CD4-positive, alpha-beta T cell treated with Interleukin-2 at 100 ng/mL for 4 hours (primary cell): ENCODE measurements around the gene ACTA1.
"Not testable (repeated sequence)": the region's sequence is repeated elsewhere in the genome, so short reads cannot be mapped to it uniquely, and the experiment has no call there.

Experiments used
- DNase-seq: peaks from one replicate; pipeline ENCODE4 v3.0.0-alpha.2; 2020; ENCODE audit warnings: low spot score

Gene ACTA1

GRCh38 chr1:229440851-229441537 is 7.1 kb upstream of the ACTA1 start:
- no peak for DNase-seq

- DNase-seq = no peak
Observed at GRCh38 chr1:229438021-229438420, 4.1 kb upstream of the ACTA1 start.

GRCh38 chr1:229437443-229437842 is 3.5 kb upstream of the ACTA1 start:
- no peak for DNase-seq

GRCh38 chr1:229436201-229436600 is 2.3 kb upstream of the ACTA1 start:
- DNase-seq = no peak

GRCh38 chr1:229434641-229435051 is 752 bp upstream of the ACTA1 start:
- DNase-seq = no peak

GRCh38 chr1:229433364-229434004 is 410 bp downstream of the ACTA1 start:
- DNase-seq = no peak

GRCh38 chr1:229432905-229433304 is 989 bp downstream of the ACTA1 start:
- no peak for DNase-seq

GRCh38 chr1:229432116-229432461 is 1.8 kb downstream of the ACTA1 start:
- DNase-seq = no peak

GRCh38 chr1:229431284-229432115 is 2.4 kb downstream of the ACTA1 start:
- no peak for DNase-seq

- peak; percentile 16 for DNase-seq
Observed at GRCh38 chr1:229430761-229431283, 3.1 kb downstream of the ACTA1 start.

GRCh38 chr1:229428256-229428655 is 5.6 kb downstream of the ACTA1 start:
- DNase-seq = no peak

- no peak for DNase-seq
Observed at GRCh38 chr1:229427572-229427971, 6.3 kb downstream of the ACTA1 start.

GRCh38 chr1:229425564-229426159 is 8.2 kb downstream of the ACTA1 start:
- no peak for DNase-seq

GRCh38 chr1:229420765-229421164 is 13.1 kb downstream of the ACTA1 start:
- no peak for DNase-seq

- DNase-seq = no peak
Observed at GRCh38 chr1:229420224-229420623, 13.7 kb downstream of the ACTA1 start.

- DNase-seq = not testable (repeated sequence)
Observed at GRCh38 chr1:229418586-229418985, 15.3 kb downstream of the ACTA1 start.

GRCh38 chr1:229412810-229413209 is 21.1 kb downstream of the ACTA1 start:
- DNase-seq = not testable (repeated sequence)

GRCh38 chr1:229412056-229412455 is 21.8 kb downstream of the ACTA1 start:
- DNase-seq = no peak

- no peak for DNase-seq
Observed at GRCh38 chr1:229411434-229412055, 22.3 kb downstream of the ACTA1 start.

GRCh38 chr1:229410692-229411433 is 23.0 kb downstream of the ACTA1 start:
- DNase-seq = no peak

- no peak for DNase-seq
Observed at GRCh38 chr1:229410370-229410691, 23.6 kb downstream of the ACTA1 start.
